NB4 (cell line): ENCODE measurements around the gene IL6.
"Not testable (repeated sequence)": the region's sequence is repeated elsewhere in the genome, so short reads cannot be mapped to it uniquely, and the experiment has no call there.

Experiments
- MYC ChIP-seq: IDR thresholded peaks from 2 replicates; pipeline ENCODE4 v1.6.1; 2011; ENCODE audit warnings: low read depth, low read length
- POLR2A ChIP-seq: IDR thresholded peaks from 2 replicates; pipeline ENCODE4 v1.6.1; 2011; ENCODE audit warnings: mild to moderate bottlenecking; ENCODE audit not compliant: insufficient read length; ENCODE audit errors: extremely low read depth
- TF ChIP-seq, protein P1 (sequence below): IDR thresholded peaks from one replicate; pipeline ENCODE4 v1.5.1; 2012; ENCODE audit warnings: low read depth, low read length

DNA sequence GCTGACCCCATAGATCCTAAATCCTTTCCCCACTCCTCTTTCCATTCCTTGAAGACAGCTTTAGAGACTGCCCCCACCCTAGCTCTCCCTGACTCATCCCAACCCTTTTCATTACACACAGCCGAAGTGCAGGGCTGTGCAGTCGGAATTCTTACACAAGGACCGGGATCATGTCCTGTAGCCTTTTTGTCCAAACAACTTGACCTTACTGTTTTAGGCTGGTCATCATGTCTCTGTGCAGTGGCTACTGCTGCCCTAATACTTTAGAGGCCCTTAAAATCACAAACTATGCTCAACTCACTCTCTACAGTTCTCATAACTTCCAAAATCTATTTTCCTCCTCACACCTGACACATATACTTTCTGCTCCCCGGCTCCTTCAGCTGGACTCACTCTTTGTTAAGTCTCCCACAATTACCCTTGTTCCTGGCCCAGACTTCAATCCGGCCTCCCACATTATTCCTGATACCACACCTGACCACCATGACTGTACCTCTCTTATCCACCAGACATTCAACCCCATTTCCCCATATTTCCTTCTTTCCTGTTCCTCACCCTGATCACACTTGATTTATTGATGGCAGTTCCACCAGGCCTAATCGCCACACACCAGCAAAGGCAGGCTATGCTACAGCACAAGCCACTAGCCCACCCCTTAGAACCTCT lies 19.8 kb upstream of the IL6 start:
- TF ChIP-seq, protein P1, sequence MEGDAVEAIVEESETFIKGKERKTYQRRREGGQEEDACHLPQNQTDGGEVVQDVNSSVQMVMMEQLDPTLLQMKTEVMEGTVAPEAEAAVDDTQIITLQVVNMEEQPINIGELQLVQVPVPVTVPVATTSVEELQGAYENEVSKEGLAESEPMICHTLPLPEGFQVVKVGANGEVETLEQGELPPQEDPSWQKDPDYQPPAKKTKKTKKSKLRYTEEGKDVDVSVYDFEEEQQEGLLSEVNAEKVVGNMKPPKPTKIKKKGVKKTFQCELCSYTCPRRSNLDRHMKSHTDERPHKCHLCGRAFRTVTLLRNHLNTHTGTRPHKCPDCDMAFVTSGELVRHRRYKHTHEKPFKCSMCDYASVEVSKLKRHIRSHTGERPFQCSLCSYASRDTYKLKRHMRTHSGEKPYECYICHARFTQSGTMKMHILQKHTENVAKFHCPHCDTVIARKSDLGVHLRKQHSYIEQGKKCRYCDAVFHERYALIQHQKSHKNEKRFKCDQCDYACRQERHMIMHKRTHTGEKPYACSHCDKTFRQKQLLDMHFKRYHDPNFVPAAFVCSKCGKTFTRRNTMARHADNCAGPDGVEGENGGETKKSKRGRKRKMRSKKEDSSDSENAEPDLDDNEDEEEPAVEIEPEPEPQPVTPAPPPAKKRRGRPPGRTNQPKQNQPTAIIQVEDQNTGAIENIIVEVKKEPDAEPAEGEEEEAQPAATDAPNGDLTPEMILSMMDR = not testable (repeated sequence)
- TF ChIP-seq MYC, POLR2A: not testable (repeated sequence)
